ENCODE data around the gene FZD7. TPM values are rescaled to one million over a fixed set of nuclear protein-coding genes. Genes with fewer than 3 reads are reported as not detected.

The FZD7 gene
- total and polyA plus RNA-seq, 2 of the 8 experiments (the other 6 are each of a cell fraction or from before 2014, with no cell fraction given) = 176 to 246 TPM

DNA sequence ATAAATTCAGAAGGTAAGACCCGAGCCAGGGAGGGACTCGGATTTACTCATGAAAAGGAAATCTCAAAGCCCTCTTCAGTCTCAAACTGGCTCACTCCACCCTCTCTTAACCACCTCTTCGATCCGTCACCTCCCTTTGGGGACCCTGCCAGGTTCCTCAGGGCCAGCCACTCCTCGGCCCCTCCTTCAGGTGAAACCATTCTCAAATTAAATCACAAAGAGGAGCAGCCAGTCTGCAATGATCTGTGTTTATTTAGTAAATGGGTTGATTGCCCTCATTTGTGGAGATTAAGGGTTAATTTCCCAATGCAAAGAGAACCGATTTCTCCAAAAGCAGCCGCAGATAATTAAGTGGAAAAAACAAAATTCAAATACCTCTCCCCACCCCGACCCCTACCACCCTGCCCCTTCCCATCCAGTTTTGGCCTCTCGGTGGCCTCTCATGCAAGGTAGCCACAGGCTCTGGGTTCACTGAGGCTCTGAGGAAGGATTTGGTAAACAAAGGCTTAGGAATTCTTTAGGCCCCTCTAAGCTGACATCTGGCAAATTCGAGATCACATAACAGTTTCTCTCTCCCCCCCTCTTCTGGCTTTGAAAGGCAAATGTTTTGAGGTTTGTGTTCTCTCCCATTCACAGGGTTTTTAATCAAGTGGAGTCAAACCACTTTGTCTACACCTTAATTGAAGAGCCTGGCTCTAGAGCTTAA lies 10.3 kb upstream of the FZD7 start (continued):
- TF ChIP-seq, protein P1, sequence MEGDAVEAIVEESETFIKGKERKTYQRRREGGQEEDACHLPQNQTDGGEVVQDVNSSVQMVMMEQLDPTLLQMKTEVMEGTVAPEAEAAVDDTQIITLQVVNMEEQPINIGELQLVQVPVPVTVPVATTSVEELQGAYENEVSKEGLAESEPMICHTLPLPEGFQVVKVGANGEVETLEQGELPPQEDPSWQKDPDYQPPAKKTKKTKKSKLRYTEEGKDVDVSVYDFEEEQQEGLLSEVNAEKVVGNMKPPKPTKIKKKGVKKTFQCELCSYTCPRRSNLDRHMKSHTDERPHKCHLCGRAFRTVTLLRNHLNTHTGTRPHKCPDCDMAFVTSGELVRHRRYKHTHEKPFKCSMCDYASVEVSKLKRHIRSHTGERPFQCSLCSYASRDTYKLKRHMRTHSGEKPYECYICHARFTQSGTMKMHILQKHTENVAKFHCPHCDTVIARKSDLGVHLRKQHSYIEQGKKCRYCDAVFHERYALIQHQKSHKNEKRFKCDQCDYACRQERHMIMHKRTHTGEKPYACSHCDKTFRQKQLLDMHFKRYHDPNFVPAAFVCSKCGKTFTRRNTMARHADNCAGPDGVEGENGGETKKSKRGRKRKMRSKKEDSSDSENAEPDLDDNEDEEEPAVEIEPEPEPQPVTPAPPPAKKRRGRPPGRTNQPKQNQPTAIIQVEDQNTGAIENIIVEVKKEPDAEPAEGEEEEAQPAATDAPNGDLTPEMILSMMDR (IDR thresholded peaks at IDR 0.05; ENCODE audit: control extremely low read depth in 1 of 3, insufficient read depth in 1 of 3, low read depth in 1 of 3, low read length in 3 of 3) = peak in 2 of 3 experiments; percentile 2 to 16; a peak in 1 of 4 replicates
- TF ChIP-seq POU5F1 (IDR thresholded peaks at IDR 0.05; ENCODE audit: low read depth, low read length) = peak; percentile 36; the same call in 1 of the 2 replicates
- TF ChIP-seq EP300 (IDR thresholded peaks at IDR 0.05; ENCODE audit: borderline replicate concordance in 1 of 2, low read depth in 2 of 2, low read length in 2 of 2) = peak in 1 of 2 experiments; percentile 64; a peak in 1 of 3 replicates
- TF ChIP-seq TEAD4 (IDR thresholded peaks at IDR 0.05; ENCODE audit: low read depth, low read length) = peak; percentile 26; the same call in 1 of the 2 replicates
- no peak for TF ChIP-seq CBX5 (IDR thresholded peaks at IDR 0.05; ENCODE audit: low read depth, low read length)
- TF ChIP-seq ASH2L (IDR thresholded peaks at IDR 0.05; ENCODE audit: low read length) = peak; percentile 90
- TF ChIP-seq TAF1 (IDR thresholded peaks at IDR 0.05; ENCODE audit: low read depth, low read length) = 0 out of 2 replicates have a peak, but pooled peaks have one; percentile 34
- no peak for TF ChIP-seq HDAC6 (IDR thresholded peaks at IDR 0.05; ENCODE audit: low read depth, low read length)
- no peak for TF ChIP-seq YY1 (IDR thresholded peaks at IDR 0.05; ENCODE audit: low read depth, low read length)
- TF ChIP-seq NANOG (IDR thresholded peaks at IDR 0.05; ENCODE audit: insufficient read depth, low read depth, low read length, poor library complexity, severe bottlenecking) = peak; percentile 97
- no peak for TF ChIP-seq SP4 (IDR thresholded peaks at IDR 0.05; ENCODE audit: low read length)
- TF ChIP-seq TCF12 (IDR thresholded peaks at IDR 0.05; ENCODE audit: low read depth, low read length) = peak; percentile 95
- TF ChIP-seq CTBP2 (IDR thresholded peaks at IDR 0.05; ENCODE audit: borderline replicate concordance, insufficient read depth, insufficient read length, low read length) = no peak
- peak; percentile 9 to 35; a peak in 2 of 4 replicates for TF ChIP-seq RAD21 (IDR thresholded peaks at IDR 0.05 in 1 of 2, conservative IDR thresholded peaks at IDR 0.05 in 1 of 2; ENCODE audit: low read depth in 2 of 2, low read length in 2 of 2)
- TF ChIP-seq BACH1 (IDR thresholded peaks at IDR 0.05; ENCODE audit: low read length) = no peak
- TF ChIP-seq RXRA (IDR thresholded peaks at IDR 0.05; ENCODE audit: insufficient read depth, low read depth, low read length) = 0 out of 2 replicates have a peak, but pooled peaks have one; percentile 2
- TF ChIP-seq, protein P2, sequence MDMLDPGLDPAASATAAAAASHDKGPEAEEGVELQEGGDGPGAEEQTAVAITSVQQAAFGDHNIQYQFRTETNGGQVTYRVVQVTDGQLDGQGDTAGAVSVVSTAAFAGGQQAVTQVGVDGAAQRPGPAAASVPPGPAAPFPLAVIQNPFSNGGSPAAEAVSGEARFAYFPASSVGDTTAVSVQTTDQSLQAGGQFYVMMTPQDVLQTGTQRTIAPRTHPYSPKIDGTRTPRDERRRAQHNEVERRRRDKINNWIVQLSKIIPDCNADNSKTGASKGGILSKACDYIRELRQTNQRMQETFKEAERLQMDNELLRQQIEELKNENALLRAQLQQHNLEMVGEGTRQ (IDR thresholded peaks at IDR 0.05; ENCODE audit: low read length) = no peak
- TF ChIP-seq HDAC2 (IDR thresholded peaks at IDR 0.05; ENCODE audit: borderline replicate concordance in 1 of 2, low read depth in 2 of 2, low read length in 2 of 2) = peak; percentile 4 to 79; a peak in 2 of 4 replicates
- TF ChIP-seq, protein P3, sequence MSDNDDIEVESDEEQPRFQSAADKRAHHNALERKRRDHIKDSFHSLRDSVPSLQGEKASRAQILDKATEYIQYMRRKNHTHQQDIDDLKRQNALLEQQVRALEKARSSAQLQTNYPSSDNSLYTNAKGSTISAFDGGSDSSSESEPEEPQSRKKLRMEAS (IDR thresholded peaks at IDR 0.05) = no peak

Measured in H1 (cell line).